Liver (tissue), 9 donors: Measurements from ENCODE around the gene RABEP1. TPM values are rescaled to one million over a fixed set of nuclear protein-coding genes. Genes with fewer than 3 reads are reported as not detected.

Experiments used
- DNase-seq: peaks from one replicate; pipeline ENCODE4 v3.0.0-alpha.2; 2017; ENCODE audit warnings: low spot score
- H3K27ac ChIP-seq, 2 donors: one replicate each; pipeline ENCODE4 v1.7.0; 2013; ENCODE audit warnings: inconsistent platforms in 2 of 2, low read length in 2 of 2, control low read depth in 1 of 2, low read depth in 1 of 2, mild to moderate bottlenecking in 1 of 2
- H3K27me3 ChIP-seq, 4 donors: one replicate each; pipeline versions ENCODE4 v1.6.1 to v1.7.0; 2013; ENCODE audit warnings: low read length in 3 of 4, inconsistent platforms in 1 of 4, mild to moderate bottlenecking in 1 of 4, moderate library complexity in 1 of 4; ENCODE audit not compliant: control insufficient read depth in 4 of 4, insufficient read depth in 4 of 4
- H3K36me3 ChIP-seq, 4 donors: one replicate each; pipeline versions ENCODE4 v1.6.1 to v1.7.0; 2013; ENCODE audit warnings: low read length in 3 of 4, mild to moderate bottlenecking in 3 of 4, low read depth in 1 of 4, moderate library complexity in 1 of 4; ENCODE audit not compliant: control insufficient read depth in 4 of 4, insufficient read depth in 3 of 4
- H3K4me1 ChIP-seq, 4 donors: one replicate each; pipeline versions ENCODE4 v1.6.1 to v1.7.0; 2013; ENCODE audit warnings: low read length in 3 of 4, mild to moderate bottlenecking in 3 of 4, moderate library complexity in 1 of 4; ENCODE audit not compliant: control insufficient read depth in 4 of 4, insufficient read depth in 4 of 4
- H3K4me3 ChIP-seq, 3 donors: one replicate each; pipeline versions ENCODE4 v1.6.1 to v1.7.0; 2013; ENCODE audit warnings: low read length in 3 of 3, control low read depth in 1 of 3, low read depth in 1 of 3, mild to moderate bottlenecking in 1 of 3
- H3K9ac ChIP-seq, 2 donors: one replicate each; pipeline ENCODE4 v1.7.0; 2013; ENCODE audit warnings: low read length in 2 of 2, mild to moderate bottlenecking in 2 of 2, moderate library complexity in 2 of 2, control low read depth in 1 of 2, low read depth in 1 of 2
- H3K9me3 ChIP-seq, 4 donors: one replicate each; pipeline versions ENCODE4 v1.6.1 to v1.7.0; 2013; ENCODE audit warnings: low read length in 3 of 4; ENCODE audit not compliant: control insufficient read depth in 4 of 4
- FOXA1 ChIP-seq: IDR thresholded peaks from 2 replicates; pipeline ENCODE4 v1.6.1; 2016; ENCODE audit warnings: antibody characterized with exemption
- HNF4A ChIP-seq, 2 donors: conservative IDR thresholded peaks; 2 replicates each; pipeline ENCODE4 v1.6.1; 2016; ENCODE audit warnings: antibody characterized with exemption in 2 of 2, mild to moderate bottlenecking in 2 of 2
- HNF4G ChIP-seq: IDR thresholded peaks from 2 replicates; pipeline ENCODE4 v1.6.1; 2016; ENCODE audit warnings: antibody characterized with exemption
- MAX ChIP-seq: IDR thresholded peaks from 2 replicates; pipeline ENCODE4 v1.6.1; 2016; ENCODE audit warnings: antibody characterized with exemption
- NR2F2 ChIP-seq: IDR thresholded peaks from 2 replicates; pipeline ENCODE4 v1.6.1; 2016; ENCODE audit warnings: antibody characterized with exemption
- RAD21 ChIP-seq, 2 donors: IDR thresholded peaks; 2 replicates each; pipeline ENCODE4 v1.6.1; 2016; ENCODE audit warnings: antibody characterized with exemption in 2 of 2, mild to moderate bottlenecking in 2 of 2
- RXRA ChIP-seq, 2 donors: IDR thresholded peaks; 2 replicates each; pipeline ENCODE4 v1.6.1; 2017 to 2018; ENCODE audit warnings: antibody characterized with exemption in 2 of 2, mild to moderate bottlenecking in 1 of 2
- SP1 ChIP-seq: IDR thresholded peaks from 2 replicates; pipeline ENCODE4 v1.6.1; 2018; ENCODE audit warnings: antibody characterized with exemption, mild to moderate bottlenecking
- YY1 ChIP-seq: IDR thresholded peaks from 2 replicates; pipeline ENCODE4 v1.6.1; 2016; ENCODE audit warnings: antibody characterized with exemption, mild to moderate bottlenecking
- ZBTB33 ChIP-seq: IDR thresholded peaks from 2 replicates; pipeline ENCODE4 v1.6.1; 2016; ENCODE audit warnings: antibody characterized with exemption
- WGBS: extraction: QIAGEN DNeasy Blood & Tissue Kit; methylation state at CpG from one replicate; pipeline ENCODE4 v1.1.7; 2013; 5-methylcytosine and 5-hydroxymethylcytosine counted together
- polyA plus RNA-seq, 2 donors: library from polyadenylated mRNA; stranded (reverse) in 1 of 2; unstranded in 1 of 2; fragments of 200-250 nt in 1 of 2; fragments of >200 nt in 1 of 2; fragmentation: Nextera tagmentation in 1 of 2; extraction: Ambion mirVana in 1 of 2; gene quantifications; one replicate each; pipeline versions ENCODE4 v1.2.1 to v1.2.3, GENCODE V29; 2013 to 2015
- total RNA-seq, 2 donors: library from RNA; depleted of rRNA; stranded (reverse); fragments of >200 nt; gene quantifications; one replicate each; pipeline ENCODE4 v1.2.3, GENCODE V29; 2014
- TF ChIP-seq, protein P1 (sequence below): fragments of 150-350 bp; IDR thresholded peaks from 2 replicates; pipeline ENCODE4 v1.5.1; 2017; ENCODE audit warnings: improper control_type of control experiment, low read depth, low read length; ENCODE audit not compliant: missing input control
- donor health status: healthy.
- donor health status: healthy.
- donor health status: healthy.
- donor health status: healthy.
- donor health status: healthy.

The RABEP1 gene
- total and polyA plus RNA-seq, 4 donors = 13.3 to 26.6 (median 20.6) TPM

DNA sequence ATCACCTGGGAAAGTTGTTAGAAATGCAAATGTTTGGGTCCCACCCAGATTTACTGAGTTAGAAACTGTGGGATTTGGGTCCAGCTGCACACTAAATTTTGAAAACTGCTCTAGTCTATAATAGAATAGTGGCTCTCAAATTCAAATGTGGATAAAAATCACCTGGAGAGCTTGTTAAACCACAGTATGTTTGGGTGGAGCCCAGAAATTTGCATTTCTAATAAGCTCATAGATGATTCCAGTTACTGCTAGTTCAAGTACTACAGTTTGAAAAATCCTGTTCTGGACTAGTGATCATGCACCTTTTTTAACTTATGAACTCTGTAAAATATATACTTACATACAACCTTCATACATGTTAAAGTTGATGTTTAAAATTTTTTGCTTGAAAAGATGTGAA, 27.8 kb downstream of the RABEP1 start:
- H3K36me3 ChIP-seq = peaks cover 0 to 2% (median 0%) of the 10 kb centered on the region in 4 donors
- H3K27ac ChIP-seq = no peak overlapping the region
- no peak overlapping the region for H3K9ac ChIP-seq
- TF ChIP-seq HNF4G (no peak), HNF4A (conservative IDR thresholded peaks at IDR 0.05) (no peak), FOXA1 (no peak), RXRA (IDR thresholded peaks at IDR 0.05) (no peak), SP1 (no peak), MAX (no peak), ZBTB33 (no peak)
- no peak for DNase-seq
- no peaks in the 10 kb centered on the region for H3K9me3 ChIP-seq
- H3K27me3 ChIP-seq = no peaks in the 10 kb centered on the region
- H3K4me3 ChIP-seq = no peak overlapping the region
- H3K4me1 ChIP-seq = peaks cover 3 to 17% (median 13%) of the 10 kb centered on the region in 4 donors

DNA sequence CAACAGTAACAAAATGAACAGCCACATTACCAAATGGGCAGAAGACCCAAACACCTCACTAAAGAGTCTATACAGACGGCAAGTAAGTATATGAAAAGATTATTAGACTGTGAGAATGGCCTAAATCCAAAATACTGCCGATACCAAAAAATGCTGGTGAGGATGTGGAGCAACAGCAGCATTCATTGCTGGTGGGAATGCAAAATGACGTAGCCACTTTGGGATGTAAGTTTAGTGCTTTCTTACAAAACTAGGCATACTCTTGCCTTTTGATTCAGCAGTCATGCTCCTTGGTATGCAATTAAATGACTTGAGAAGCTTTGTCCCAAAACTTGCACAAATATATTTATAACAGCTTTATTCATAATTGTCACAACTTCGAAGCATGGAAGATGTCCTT, 43.8 kb downstream of the RABEP1 start:
- WGBS = 97% methylated on average over 4 of the region's 4 CpGs
- H3K36me3 ChIP-seq = peaks cover 0 to 4% (median 0%) of the 10 kb centered on the region in 4 donors

DNA sequence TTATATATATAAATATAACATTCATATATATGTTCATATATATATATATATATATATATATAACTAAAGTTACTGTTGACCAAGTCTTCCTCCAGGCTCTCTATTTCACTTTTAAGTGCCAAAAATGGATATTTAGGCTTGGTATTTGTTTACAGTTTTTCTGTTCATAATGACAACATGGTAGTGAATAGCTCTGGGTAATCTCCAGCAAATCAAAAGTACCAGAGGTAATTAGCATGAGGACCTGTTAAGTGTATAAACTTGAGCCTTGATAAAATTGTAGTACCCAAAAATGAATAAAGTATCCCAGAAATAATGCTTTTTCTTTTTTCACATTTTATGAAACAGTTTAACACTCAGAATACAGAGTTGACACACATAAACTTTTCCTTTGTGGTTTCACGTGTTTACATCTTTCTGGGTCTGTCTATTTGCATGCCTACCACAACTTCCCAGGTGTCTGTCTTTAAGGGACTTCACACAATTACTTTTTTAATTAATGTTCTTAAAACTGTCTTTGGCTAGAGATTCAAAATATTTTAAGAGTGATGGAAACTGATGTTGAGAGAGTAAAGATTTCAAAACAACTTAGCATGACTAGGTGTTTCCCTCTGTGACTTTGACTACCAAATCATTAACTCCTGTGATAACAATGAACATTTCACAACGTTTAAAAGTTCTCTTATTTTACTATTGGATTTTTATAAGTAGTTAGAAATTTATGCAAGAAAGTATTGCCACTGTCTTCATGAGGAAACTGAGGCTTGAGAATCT, 47.9 kb downstream of the RABEP1 start:
- Histone ChIP-seq H3K4me3 (no peak overlapping the region), H3K4me1 (no peaks in the 10 kb centered on the region), H3K27me3 (no peaks in the 10 kb centered on the region), H3K9me3 (no peaks in the 10 kb centered on the region), H3K36me3 (peaks cover 1 to 17% (median 13%) of the 10 kb centered on the region in 4 donors), H3K27ac (no peak overlapping the region), H3K9ac (no peak overlapping the region)
- TF ChIP-seq YY1 (no peak), HNF4A (conservative IDR thresholded peaks at IDR 0.05) (no peak), MAX (no peak), NR2F2 (no peak), RAD21 (IDR thresholded peaks at IDR 0.05) (no peak)
- no peak for DNase-seq
- WGBS = 46% methylated on average over 2 of the region's 2 CpGs

More for the DNA sequence above, 43.8 kb downstream of the RABEP1 start:
- no peak overlapping the region for H3K9ac ChIP-seq
- no peaks in the 10 kb centered on the region for H3K9me3 ChIP-seq
- H3K4me3 ChIP-seq = no peak overlapping the region
- H3K27ac ChIP-seq = no peak overlapping the region
- no peaks in the 10 kb centered on the region for H3K27me3 ChIP-seq
- H3K4me1 ChIP-seq = no peaks in the 10 kb centered on the region
- no peak for TF ChIP-seq FOXA1
- no peak for TF ChIP-seq HNF4G
- TF ChIP-seq, protein P1, sequence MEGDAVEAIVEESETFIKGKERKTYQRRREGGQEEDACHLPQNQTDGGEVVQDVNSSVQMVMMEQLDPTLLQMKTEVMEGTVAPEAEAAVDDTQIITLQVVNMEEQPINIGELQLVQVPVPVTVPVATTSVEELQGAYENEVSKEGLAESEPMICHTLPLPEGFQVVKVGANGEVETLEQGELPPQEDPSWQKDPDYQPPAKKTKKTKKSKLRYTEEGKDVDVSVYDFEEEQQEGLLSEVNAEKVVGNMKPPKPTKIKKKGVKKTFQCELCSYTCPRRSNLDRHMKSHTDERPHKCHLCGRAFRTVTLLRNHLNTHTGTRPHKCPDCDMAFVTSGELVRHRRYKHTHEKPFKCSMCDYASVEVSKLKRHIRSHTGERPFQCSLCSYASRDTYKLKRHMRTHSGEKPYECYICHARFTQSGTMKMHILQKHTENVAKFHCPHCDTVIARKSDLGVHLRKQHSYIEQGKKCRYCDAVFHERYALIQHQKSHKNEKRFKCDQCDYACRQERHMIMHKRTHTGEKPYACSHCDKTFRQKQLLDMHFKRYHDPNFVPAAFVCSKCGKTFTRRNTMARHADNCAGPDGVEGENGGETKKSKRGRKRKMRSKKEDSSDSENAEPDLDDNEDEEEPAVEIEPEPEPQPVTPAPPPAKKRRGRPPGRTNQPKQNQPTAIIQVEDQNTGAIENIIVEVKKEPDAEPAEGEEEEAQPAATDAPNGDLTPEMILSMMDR = no peak
- DNase-seq = no peak
